ENCODE results near the gene MYOM3.
"Not testable (repeated sequence)": the region's sequence is repeated elsewhere in the genome, so short reads cannot be mapped to it uniquely, and the experiment has no call there.

The MYOM3 gene

GRCh38 chr1:24045771-24046170 lies 66.2 kb downstream of the MYOM3 start:
- H3K4me3 ChIP-seq (ENCODE audit: low read depth, low read length) = no peak overlapping the region
- DNase-seq (ENCODE audit: low read depth) = no peak
- TF ChIP-seq, protein P1, sequence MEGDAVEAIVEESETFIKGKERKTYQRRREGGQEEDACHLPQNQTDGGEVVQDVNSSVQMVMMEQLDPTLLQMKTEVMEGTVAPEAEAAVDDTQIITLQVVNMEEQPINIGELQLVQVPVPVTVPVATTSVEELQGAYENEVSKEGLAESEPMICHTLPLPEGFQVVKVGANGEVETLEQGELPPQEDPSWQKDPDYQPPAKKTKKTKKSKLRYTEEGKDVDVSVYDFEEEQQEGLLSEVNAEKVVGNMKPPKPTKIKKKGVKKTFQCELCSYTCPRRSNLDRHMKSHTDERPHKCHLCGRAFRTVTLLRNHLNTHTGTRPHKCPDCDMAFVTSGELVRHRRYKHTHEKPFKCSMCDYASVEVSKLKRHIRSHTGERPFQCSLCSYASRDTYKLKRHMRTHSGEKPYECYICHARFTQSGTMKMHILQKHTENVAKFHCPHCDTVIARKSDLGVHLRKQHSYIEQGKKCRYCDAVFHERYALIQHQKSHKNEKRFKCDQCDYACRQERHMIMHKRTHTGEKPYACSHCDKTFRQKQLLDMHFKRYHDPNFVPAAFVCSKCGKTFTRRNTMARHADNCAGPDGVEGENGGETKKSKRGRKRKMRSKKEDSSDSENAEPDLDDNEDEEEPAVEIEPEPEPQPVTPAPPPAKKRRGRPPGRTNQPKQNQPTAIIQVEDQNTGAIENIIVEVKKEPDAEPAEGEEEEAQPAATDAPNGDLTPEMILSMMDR (IDR thresholded peaks at IDR 0.05; ENCODE audit: low read depth, low read length, missing control alignments) = no peak

- DNase-seq (ENCODE audit: low read depth); H3K4me3 ChIP-seq (ENCODE audit: low read depth, low read length): not testable (repeated sequence)
These were observed 67.3 kb downstream of the MYOM3 start for GRCh38 chr1:24044672-24045071.

- DNase-seq (ENCODE audit: low read depth) = no peak
- TF ChIP-seq, protein P1 (IDR thresholded peaks at IDR 0.05; ENCODE audit: low read depth, low read length, missing control alignments) = no peak
- no peak overlapping the region for H3K4me3 ChIP-seq (ENCODE audit: low read depth, low read length)
These were observed 68.4 kb downstream of the MYOM3 start for GRCh38 chr1:24043345-24044032.

DNA sequence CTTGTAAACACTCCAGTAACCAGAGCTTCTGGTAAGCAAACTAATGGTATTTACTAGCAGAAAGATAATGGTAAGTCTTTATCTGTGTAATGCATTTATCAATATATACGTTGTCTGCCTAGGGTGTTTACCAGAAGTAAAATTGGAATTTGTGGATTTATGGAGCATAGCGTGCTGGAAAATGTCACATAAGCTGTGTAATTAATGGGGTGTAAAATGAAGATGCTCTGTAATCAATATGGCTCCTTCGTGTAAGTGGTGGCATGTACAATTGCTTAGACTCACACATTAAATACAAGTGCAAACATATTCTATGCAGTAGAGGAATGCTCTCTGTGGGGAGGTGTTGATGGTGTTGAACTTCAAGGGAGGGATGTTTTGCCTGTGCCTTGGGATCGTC lies 69.6 kb downstream of the MYOM3 start:
- DNase-seq (ENCODE audit: low read depth) = no peak
- TF ChIP-seq, protein P1 (IDR thresholded peaks at IDR 0.05; ENCODE audit: low read depth, low read length, missing control alignments) = no peak
- H3K4me3 ChIP-seq (ENCODE audit: low read depth, low read length) = no peak overlapping the region

DNA sequence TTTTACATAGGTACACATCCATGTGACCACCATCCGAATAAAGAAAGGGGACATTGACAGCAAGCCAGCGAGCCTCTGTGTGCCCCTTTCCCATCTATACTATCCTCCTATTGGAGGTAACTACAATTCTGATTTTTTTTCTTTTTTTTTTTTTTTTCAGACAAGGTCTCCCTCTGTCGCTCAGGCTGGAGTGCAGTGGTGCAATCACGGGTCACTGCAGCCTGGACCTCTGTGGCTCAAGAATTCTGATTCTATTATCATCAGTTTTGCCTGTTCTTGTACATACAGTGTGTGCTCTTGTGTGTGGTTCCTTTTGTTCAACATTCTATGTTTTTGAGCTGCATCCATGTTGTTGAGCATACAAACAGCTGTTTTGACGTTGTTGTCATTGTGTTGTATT lies 75.8 kb downstream of the MYOM3 start:
- TF ChIP-seq, protein P1 (IDR thresholded peaks at IDR 0.05; ENCODE audit: low read depth, low read length, missing control alignments) = no peak
- H3K4me3 ChIP-seq (ENCODE audit: low read depth, low read length) = no peak overlapping the region
- DNase-seq (ENCODE audit: low read depth) = no peak

- TF ChIP-seq, protein P1 (IDR thresholded peaks at IDR 0.05; ENCODE audit: low read depth, low read length, missing control alignments) = no peak
- no peak for DNase-seq (ENCODE audit: low read depth)
- H3K4me3 ChIP-seq (ENCODE audit: low read depth, low read length) = no peak overlapping the region
These were observed 79.0 kb downstream of the MYOM3 start for GRCh38 chr1:24032981-24033380.

DNA sequence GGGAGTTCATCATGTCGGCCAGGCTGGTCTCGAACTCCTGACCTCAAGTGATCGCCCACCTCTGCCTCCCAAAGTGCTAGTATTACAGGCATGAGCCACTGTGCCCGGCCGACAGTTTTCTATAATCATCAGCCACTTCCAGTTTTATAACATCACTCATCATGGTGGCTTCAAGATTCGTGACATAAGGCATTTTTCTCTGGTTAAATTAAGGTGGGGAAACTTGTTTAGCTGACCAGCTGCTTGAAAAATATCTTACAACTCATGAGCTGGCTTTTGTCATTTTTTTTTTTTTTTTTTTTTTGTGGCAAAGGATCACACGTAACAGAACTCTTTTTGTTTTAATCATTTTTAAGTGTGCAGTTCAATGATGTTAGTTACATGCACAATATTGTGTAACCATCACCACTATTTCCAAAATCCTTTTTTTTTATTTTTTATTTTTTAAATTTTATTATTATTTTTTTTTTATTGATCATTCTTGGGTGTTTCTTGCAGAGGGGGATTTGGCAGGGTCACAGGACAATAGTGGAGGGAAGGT lies 80.9 kb downstream of the MYOM3 start:
- DNase-seq (ENCODE audit: low read depth); H3K4me3 ChIP-seq (ENCODE audit: low read depth, low read length): not testable (repeated sequence)

GRCh38 chr1:24027838-24028468 lies 84.0 kb downstream of the MYOM3 start:
- no peak for DNase-seq (ENCODE audit: low read depth)
- TF ChIP-seq, protein P1 (IDR thresholded peaks at IDR 0.05; ENCODE audit: low read depth, low read length, missing control alignments) = peak; percentile 46
- no peak overlapping the region for H3K4me3 ChIP-seq (ENCODE audit: low read depth, low read length)
